HG03139 (cell line): Measurements from ENCODE around the gene C1QTNF9B.
"Not testable (repeated sequence)": the region's sequence is repeated elsewhere in the genome, so short reads cannot be mapped to it uniquely, and the experiment has no call there.

Source experiments
- ATAC-seq: cut with Tn5 transposase; IDR thresholded peaks from one replicate; pipeline ENCODE4 v1.9.1; 2021; ENCODE audit not compliant: unreplicated experiment

Gene C1QTNF9B

DNA sequence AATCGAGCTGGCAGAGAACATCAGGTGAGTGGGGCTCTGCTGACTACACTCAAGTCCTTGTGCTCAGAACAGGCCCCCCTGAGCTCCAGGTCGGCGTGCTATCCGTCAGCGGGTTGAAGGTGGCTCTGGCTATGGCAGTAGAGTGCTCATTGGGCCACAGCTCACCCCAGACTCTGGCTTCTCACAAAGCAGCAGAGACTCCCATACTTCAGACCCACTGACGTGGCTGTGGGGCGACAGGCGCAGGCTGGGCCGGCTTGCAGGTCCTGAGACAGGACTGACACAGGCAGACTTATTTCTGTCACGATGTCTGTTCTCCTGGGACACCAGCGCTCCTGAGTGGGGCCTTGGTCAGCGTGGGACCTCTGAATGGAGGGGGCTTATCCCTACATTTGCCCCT lies 2.6 kb downstream of the C1QTNF9B start:
- ATAC-seq, result not testable (repeated sequence)

DNA sequence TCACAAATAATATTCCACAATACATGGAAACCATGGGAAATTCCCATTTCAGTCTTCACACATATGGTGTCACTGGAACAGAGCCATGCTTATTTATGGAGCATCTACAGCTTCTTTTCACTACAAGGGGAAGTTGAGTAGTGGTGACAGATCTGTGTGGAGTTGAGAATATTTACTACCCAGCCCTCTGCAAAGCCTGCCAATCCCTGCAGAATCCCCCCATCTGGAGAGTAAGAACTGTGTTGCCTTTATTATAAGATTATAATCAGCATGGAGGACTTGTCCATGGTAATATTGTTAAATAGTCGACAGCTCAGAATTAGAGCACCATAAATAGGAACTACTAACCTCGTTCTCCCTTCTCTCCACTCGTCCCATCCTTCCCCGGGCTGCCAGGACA lies 3.5 kb downstream of the C1QTNF9B start:
- ATAC-seq, result not testable (repeated sequence)

DNA sequence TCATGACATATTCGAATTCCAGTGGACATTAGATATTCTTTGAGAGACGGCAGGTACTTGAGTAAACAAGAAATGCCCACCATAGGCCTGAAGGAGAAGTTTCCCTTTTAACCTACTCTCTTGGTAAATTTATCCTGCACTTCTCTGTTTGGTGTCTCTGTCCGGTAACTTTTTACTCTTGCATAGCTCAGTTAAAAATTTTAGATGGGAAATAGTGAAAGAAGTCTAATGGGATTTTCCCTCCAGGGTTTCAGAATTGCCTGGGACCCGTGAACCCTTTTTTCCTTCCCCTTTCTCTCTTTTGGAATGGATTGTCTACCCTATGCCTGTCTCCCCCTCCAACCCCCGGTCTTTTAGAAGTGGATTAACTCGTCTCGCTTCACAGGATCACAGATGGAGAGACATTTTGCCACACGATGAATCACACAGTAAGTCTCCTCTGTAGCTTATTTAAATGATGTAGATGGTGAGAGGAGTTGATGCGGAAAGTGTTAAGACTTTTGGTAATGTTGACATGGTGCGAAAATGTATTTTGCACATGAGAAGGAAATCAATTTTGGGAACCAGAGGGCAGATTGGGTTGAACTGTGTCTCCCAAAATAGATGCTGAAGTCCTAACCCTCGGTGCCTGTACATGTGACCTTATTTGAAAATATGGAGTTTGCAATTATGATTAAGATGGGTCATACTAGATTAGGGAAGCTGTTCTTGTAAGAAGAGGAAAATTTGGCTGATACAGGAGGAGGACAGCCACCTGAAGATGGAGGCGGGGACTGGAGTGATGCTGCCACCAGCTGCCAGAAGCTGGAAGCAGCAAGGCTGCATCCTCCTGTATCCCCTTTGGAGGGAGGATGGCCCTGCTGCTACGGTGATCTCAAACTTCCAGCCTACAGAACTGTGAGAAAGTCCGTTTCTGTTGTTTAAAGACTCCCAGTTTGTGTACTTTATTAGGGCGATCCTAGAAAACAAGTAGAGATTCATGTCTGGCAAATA lies 7.4 kb downstream of the C1QTNF9B start:
- no peak for ATAC-seq

DNA sequence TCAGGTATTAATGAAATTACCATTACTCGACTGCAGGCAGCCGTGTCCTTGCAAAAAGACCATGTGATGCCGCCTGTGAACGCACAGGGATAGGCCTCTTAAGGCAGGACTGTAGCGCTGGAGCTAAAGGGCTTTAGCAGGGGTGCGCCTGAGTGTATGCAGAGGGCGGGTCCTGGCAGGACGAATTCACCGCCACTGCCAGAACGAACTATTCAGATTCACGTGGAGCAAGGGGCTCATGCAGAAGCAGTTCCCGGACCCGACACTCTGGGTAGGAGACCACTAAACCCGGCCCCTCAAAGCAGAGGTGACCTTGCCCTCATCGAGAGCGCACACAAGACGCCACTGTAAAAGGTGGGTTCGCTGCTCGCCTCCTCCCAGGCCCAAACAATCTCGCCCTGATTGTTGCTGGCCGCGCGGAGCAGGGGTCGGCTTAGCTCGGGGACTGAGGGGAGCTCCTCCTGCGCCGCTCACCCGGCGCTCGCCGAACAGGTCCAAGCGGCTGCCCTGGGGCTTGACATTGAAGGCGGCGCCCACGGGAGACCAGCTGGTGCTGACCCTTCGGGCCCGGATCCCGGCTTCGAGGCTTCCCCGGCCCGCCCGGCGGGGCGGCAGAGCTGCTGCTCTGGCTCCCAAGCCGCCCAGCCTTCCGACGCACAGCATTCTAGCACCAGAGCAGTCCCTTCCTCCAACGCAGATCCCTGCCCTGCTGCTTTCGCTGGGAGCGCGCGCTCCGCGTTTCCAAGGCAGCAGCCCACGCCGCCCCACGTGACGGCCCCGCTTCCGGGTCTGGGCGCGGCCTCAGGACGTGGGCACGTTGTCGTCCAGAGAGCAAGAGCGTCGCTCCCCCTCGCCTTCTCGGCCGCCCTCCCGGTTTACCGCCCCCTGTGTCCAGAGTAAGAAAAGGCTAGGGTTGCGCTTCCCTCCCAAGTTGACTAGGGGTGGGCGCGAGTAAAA lies 8.4 kb downstream of the C1QTNF9B start, which contains the start of gene MIPEP:
Gene MIPEP, minus strand, starts transcription at position 743 of the 957 bp plus-strand sequence. Its CDS starts 80 bp downstream, at position 663.
- peak; percentile 93 for ATAC-seq

DNA sequence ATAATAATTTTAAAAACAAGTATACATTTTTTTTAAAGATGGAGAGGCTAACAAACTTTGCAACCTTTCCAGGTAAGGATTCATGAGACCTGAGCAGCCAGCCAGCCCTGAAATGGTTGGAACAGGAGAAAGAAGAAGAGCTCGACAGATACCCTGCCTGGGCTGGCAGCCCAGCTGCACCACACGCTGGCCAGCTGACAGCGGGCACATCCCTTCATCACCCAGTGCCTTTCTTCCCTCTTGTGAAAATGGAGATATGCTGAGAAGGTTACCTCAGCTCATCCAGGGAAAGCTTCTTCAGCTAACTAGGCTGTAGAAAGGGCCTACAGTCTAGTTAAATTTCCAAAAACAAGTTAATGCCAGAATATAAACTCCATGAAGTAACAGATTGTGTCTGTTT lies 12.9 kb downstream of the C1QTNF9B start:
- not testable (repeated sequence) for ATAC-seq

DNA sequence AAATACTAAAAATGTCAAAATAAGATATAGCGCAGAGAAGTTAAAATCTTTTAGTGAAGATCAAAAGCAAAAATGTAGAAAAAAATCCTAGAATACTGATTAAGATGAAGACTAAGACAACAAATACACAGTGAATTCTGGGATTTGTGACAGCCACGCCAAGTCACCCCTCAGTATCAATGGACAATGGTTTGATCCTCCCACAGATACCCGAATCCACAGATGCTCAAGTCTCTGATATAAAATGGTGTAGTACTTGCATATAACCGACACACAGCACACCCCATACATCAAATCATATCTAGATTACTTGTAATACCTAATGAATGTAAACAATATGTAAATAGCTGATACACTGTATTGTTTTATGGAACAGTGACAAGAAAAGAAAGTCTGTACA lies 14.0 kb downstream of the C1QTNF9B start:
- ATAC-seq, result no peak

DNA sequence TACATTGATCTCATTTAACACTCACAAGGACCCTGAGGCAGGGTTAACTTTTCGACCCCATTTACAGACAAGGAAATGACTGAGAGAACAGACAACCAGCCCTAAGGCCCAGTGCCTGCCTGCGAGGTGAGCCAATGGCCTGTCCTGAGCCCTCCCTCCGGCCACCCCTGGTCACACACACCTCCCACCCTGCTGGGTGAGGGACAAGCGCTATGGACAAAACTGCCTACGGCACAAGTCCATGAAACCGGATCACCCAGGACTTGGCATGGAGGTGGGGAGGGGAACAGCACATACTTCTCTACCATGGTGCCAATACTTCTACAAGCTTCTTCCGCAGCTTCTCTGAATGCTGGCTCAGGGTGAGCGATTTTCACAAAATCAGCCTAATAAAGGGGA lies 15.9 kb downstream of the C1QTNF9B start:
- ATAC-seq, result not testable (repeated sequence)

DNA sequence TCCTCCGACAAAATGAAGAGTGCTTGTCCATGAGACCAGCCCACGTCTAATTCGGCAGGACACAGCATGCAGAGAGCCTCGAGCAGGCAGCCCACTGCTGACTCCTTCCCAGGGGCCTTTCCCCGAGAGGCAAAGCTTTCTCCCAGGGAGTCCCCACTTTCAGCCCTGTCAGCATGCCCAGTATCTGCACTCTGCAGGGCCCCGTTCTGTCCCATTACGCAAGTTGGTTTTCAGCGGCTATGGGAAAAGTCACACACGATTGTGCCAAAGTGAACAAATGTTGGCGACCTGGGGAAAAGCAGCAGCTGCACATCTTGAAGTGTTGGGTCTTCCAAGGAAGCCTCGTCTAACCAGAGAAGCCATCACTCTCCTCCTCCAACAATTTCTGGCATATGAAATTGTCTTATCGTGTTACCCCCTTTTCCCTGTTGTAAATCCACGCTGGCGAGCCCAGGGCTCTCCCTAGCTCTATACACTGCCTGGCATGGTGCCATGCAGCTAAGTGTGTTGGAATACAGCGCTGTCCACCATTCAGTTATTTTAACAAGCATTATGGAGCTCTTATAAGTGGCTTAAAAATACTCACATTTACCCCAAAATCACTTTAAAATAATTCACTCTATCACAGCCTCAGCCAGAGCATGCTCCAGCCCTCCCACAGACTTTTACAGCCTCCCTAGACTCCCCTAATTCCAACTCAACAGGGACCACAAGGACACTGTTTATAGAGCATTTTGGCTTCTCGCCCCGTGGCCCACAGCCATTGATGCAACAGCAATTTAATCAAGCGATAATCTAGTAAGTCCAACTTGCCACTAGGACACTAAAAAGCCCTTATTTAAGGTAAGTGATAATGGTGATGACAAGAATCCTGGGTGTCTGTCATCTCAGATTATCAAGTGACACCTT lies 16.6 kb downstream of the C1QTNF9B start:
- ATAC-seq, result not testable (repeated sequence)

DNA sequence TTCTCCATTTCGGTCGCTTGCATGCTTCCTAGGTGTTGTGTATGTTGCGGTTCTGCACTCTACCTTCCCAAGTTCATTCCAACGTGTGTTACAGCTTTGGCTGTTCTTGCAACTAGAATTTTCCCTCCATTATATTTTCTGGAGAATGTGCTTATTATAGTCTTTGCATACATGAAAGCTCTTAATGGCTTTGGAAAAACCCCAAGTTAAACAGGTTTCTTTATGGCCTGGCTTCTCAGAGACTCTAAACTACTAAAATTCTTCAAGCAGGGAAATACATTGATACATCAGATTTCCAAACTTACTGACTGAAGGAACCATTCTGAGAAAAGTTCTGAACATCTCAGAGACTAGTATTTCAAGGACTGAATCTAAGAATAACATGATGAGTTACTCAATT lies 20.0 kb downstream of the C1QTNF9B start:
- no peak for ATAC-seq

DNA sequence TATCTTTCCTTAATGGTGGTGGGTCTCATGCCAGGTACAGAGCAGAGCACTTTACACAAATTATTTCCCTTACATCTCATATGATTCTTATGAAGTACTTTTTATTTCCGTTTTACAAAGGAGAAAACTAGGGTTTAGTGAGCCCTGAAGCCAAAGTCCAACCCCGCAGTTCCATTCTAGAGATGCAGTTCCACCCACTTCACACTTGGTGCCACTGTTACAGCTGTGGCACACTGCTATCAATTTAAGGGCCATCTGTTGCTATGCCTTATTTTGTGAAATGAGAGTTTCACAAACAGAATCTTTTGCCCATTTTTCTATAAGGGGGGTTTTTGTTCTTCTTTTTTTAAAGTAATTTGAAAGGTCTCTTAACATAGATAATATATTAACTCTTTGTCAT lies 21.0 kb downstream of the C1QTNF9B start:
- ATAC-seq, result no peak

DNA sequence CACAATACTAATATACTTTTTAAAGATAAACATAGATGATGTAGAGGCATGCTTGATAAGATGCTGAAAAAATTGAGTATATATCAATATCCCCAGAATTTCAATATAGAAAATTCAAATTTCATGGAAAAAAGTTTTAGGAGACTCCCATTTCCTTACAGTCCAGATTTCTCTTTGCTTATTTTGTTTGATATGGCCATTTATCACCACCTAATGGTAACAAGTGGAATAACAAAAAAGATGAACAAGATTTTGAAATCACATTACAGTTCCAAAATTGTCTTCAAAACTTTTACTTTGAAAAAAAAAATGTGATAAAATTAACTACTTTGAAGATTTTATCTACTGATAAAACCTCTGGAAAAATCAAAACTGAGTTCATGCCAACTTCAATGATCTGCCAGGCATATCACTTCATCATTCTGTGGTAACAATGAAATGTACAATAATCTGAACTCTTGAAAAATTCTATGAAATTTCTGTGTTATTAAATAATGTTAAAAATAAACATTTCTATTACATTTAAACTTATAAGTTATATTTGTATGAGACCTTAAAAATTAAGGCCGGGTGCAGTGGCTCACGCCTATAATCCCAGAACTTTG lies 25.6 kb downstream of the C1QTNF9B start:
- no peak for ATAC-seq

DNA sequence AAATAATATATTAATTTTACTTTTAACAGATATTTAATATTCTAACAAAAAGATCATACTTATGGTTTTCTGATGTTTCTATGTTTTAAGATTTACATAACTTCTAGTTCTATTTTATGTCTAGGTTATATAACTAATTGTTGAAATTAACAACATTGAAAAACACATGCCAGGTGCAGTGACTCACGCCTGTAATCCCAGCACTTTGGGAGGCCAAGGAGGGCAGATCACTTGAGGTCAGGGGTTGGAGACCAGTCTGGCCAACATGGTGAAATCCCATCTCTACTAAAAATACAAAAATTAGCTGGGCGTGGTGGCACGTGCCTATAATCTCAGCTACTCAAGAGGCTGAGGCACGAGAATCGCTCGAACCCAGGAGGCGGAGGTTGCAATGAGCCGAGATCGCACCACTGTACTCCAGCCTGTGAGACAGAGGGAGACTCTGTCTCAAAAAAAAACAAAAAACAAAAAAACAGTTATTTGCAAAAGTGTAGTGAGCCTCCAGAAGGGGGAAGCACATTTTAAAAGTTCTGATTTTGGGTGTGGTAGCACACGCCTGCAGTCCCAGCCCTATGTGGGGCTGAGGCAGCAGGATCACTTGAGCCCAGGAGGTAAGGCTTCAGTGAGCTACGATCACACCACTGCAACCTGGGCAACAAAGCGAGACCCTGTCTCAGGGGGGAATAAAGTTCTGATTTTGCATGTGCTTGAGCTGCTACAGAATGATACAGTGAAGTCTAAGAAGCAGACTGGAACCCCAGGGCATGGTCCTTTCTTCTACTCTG lies 26.8 kb downstream of the C1QTNF9B start:
- peak; percentile 56 for ATAC-seq

DNA sequence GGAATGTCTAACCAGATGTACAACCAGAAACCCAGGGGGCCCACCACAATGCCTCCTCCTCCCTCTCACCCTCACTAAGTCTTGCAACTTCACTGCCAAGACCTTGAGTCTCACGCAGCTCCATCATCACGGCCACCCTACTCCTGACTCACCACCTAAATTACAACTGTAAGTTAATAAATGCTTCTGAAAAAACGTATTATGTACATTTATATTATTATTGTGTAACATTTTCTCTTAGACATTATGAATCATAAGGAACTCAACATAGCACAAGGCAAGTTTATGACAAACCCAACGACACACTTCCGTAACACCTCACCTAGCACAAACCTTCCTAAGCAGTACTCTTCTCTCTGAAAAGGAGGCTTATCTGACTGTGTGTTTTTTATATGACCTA lies 28.8 kb downstream of the C1QTNF9B start:
- ATAC-seq, result no peak

DNA sequence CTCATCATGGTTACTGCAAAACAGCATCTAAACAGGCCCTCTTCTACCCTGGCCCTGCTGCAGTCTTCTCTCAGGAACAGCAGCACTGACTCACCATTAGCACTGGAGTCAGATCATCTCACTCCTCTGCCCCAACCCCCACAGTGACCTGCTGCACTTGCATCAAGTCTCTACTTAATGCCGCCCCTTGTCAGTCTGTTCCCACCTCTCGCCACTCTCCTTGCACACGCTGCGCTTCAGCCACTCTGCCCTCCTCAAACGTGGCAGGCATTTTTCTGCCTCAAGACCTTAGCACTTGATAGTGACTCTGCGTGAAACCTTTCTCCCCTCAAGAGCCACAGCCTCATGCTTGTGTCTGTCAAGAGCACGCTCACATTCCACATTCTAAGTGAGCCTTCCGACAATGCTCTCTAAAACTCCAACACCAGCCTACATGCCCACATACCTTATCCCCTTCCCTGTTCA lies 30.2 kb downstream of the C1QTNF9B start:
- ATAC-seq, result no peak

DNA sequence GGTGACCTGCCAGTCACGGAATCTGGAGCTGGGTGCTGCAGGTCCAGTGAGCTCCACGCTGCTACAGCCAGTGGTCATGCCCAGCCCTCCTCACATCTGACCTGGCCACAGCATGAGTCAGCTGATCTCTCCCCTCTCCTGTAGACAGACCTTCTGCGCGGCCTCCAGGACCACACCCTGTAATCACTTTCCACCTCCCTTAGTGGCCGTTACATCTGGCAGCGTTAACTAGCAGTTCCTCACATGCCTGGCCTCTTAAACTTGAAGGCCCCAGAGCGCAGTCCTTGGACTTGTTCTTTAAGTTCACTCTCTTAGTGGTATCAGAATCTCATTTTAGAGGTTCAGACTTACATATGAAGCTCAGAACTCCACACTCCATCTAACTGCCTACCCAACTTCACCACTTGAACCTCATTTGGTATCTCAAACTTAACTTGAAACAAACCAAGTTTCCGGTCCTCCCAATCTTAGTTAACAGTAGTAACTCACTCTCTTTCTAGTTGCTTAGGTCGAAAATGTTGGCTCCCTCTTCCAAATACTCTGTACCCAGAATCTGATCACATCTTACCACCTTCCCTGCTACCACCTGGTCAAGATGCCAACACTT lies 30.8 kb downstream of the C1QTNF9B start:
- ATAC-seq, result no peak

DNA sequence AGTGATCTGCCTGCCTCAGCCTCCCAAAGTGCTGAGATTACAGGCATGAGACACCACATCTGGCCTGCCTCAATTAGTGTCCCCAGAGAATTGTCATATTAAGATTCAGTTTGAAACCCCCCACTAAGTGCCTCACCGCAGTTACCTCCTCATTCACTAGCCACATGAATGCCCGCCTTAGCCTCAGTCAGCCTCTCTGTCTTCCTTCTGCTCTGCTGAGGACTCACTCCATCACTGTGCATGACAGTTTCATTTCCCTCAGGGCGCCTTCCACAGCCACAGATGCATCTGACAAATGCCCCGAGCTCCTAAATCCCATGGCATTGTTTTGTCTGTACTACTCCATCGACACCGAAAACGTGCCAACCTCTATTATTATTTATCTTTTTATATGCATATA lies 31.4 kb downstream of the C1QTNF9B start:
- no peak for ATAC-seq

DNA sequence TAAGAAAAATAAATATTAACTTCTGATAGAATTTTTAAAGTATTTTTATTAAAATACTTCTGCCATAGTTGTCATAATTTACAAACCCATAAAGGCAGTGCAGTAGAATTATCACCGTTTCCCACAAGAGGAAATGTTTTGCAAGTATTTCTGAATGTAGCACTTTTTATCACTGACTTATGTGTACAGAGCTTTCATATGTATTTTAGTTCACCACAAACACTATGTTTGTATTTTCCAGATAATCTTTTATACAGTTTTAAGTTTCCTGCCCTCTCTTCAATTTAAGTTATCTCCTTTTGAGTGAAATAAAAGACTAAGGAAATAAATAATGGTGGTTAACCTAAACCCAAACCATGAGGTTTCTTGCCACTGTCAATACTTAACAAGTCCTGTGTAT lies 32.3 kb downstream of the C1QTNF9B start:
- no peak for ATAC-seq

DNA sequence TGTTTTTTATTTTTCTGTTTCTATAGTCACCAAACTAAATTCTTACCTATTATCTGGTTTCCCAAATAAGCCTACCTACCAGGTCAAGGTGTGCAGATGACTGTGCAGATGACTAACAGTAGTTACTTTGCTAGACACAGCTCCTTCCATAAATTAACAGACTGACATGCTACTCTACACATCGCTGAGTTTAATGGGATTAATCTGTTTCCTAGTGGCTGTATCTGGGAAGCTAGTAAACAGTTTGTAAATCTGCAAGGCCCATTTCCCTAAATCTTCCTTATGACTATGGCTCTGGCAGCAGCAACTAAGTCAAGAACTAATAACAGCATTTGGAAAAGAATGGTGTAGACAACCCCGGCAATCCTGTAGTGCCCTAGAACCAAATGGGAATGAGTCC lies 36.0 kb downstream of the C1QTNF9B start:
- no peak for ATAC-seq

DNA sequence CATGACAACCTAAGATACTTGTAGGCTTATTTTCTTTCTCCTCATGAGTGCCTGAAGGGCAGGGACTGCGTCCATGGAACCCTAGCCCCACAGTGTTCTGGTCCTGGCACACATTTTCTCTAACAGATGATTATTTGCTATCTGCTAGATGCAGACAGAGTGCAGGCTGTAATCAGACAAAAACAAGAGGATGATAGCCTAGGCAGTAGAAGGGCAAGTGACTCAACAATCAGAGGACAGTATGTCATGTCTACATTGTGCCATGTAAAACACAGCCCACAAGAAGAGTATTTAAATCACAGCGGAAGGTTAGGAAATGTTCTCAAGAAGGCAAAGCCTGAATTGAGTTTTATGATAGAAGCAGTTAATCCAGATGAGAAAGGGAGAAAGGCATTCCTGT lies 37.4 kb downstream of the C1QTNF9B start:
- no peak for ATAC-seq
